ENCODE data around the gene TMPRSS9.
A peak's percentile ranks its signal among the peaks of the same experiment; 100 is the strongest.
"Not testable (repeated sequence)": the region's sequence is repeated elsewhere in the genome, so short reads cannot be mapped to it uniquely, and the experiment has no call there.

TMPRSS9 gene

GRCh38 chr19:2389594-2389993 lies 29.5 kb downstream of the TMPRSS9 start:
- TF ChIP-seq CTCF (IDR thresholded peaks at IDR 0.05; ENCODE audit: control extremely low read depth, extremely low read depth, low read depth, missing control alignments), result no peak
- no peak for DNase-seq (ENCODE audit: extremely low spot score)
- ChIA-PET POLR2A (no interaction called here), CTCF (interaction anchor here (1.5 kb wide), 1 partner anchor 152 kb away, joined by 4 read pairs; no protein-coding TSS in a partner anchor)

- TF ChIP-seq CTCF (IDR thresholded peaks at IDR 0.05; ENCODE audit: control extremely low read depth, extremely low read depth, low read depth, missing control alignments), result peak; percentile 74
- peak; percentile 61 for DNase-seq (ENCODE audit: extremely low spot score)
- ChIA-PET POLR2A (no interaction called here), CTCF (interaction anchor here (0.7 to 2.7 kb wide), 15 partner anchors 8 to 161 kb away, joined by 3 to 13 read pairs (median 4); no protein-coding TSS in a partner anchor)
Observed at GRCh38 chr19:2391118-2391725, 31.2 kb downstream of the TMPRSS9 start.

GRCh38 chr19:2392366-2392765 lies 32.3 kb downstream of the TMPRSS9 start:
- no peak for TF ChIP-seq CTCF (IDR thresholded peaks at IDR 0.05; ENCODE audit: control extremely low read depth, extremely low read depth, low read depth, missing control alignments)
- CTCF ChIA-PET, result interaction anchor here (0.8 to 2.7 kb wide), 25 partner anchors 9 to 256 kb away, joined by 3 to 13 read pairs (median 3); partner anchors contain the start of gene TIMM13
- POLR2A ChIA-PET, result interaction anchor here (0.6 to 1.2 kb wide), 2 partner anchors 84 to 246 kb away, joined by 3 to 4 read pairs; partner anchors contain the start of gene GADD45B
- DNase-seq (ENCODE audit: extremely low spot score), result no peak

GRCh38 chr19:2392899-2393298 lies 32.8 kb downstream of the TMPRSS9 start:
- ChIA-PET CTCF (interaction anchor here (0.8 to 2.7 kb wide), 17 partner anchors 9 to 255 kb away, joined by 3 to 13 read pairs (median 4); partner anchors contain the start of gene TIMM13), POLR2A (interaction anchor here (1.2 kb wide), 1 partner anchor 83 kb away, joined by 3 read pairs; the partner anchor contains the start of gene GADD45B)
- DNase-seq (ENCODE audit: extremely low spot score), result not testable (repeated sequence)

DNA sequence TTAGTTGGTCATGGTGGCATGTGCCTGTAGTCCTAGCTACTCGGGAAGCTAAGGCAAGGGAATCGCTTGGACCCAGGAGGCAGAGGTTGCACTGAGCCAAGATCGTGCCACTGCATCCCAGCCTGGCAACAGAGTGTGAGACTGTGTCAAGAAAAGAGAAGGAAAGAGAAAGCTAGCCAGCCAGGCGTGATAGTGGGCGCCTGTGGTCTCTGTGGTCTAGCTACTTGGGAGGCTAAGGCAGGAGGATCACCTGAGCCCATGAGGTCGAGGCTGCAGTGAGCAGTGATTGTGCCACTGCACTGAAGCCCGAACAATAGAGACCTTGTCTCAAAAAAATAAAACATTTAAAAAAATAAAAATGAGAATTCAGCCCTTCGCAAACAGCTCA lies 34.0 kb downstream of the TMPRSS9 start:
- no peak for DNase-seq (ENCODE audit: extremely low spot score)
- CTCF ChIA-PET, result interaction anchor here (0.7 to 2.7 kb wide), 6 partner anchors 13 to 254 kb away, joined by 3 to 12 read pairs (median 5); no protein-coding TSS in a partner anchor
- no peak for TF ChIP-seq CTCF (IDR thresholded peaks at IDR 0.05; ENCODE audit: control extremely low read depth, extremely low read depth, low read depth, missing control alignments)
- POLR2A ChIA-PET, result no interaction called here

DNA sequence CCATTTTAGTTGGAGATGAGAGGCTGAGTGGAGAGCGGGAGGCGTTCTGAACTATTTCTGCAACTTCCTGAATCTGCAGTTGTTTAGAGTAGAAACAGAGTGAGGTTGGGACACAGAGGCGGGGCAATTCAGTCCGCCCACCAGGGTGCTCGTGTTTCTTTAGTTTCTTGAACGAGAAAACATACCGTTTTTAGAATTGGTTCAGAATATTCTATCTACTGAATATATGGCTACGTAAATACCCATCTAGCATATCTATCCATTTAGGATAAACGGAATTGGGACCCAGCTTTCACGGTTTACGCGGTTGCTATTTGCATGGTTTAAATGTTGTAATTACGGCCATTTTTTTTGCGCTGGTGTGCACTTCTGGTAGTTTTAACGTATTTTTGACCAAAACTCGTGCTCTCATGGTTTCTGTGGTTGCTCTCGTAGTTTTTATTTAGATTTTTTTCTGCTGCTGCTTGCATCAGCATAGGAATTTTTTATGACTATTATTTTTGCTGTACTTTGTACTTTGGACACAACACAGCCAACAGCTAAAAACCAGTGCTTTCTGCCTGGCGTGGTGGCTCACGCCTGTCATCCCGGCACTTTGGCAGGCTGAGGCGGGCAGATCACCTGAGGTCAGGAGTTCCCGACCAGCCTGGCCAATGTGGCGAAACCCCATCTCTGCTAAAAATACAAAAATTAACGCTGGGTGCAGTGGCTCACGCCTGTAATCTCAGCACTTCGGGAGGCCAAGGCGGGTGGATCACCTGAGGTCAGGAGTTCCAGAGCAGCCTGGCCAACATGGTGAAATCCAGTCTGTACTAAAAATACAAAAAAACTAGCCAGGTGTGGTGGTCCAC lies 34.6 kb downstream of the TMPRSS9 start:
- peak; percentile 77 for DNase-seq (ENCODE audit: extremely low spot score)
- ChIA-PET POLR2A (no interaction called here), CTCF (interaction anchor here (1.2 to 1.3 kb wide), 2 partner anchors 106 to 239 kb away, joined by 3 to 6 read pairs; no protein-coding TSS in a partner anchor)
- TF ChIP-seq CTCF (IDR thresholded peaks at IDR 0.05; ENCODE audit: control extremely low read depth, extremely low read depth, low read depth, missing control alignments), result no peak

DNA sequence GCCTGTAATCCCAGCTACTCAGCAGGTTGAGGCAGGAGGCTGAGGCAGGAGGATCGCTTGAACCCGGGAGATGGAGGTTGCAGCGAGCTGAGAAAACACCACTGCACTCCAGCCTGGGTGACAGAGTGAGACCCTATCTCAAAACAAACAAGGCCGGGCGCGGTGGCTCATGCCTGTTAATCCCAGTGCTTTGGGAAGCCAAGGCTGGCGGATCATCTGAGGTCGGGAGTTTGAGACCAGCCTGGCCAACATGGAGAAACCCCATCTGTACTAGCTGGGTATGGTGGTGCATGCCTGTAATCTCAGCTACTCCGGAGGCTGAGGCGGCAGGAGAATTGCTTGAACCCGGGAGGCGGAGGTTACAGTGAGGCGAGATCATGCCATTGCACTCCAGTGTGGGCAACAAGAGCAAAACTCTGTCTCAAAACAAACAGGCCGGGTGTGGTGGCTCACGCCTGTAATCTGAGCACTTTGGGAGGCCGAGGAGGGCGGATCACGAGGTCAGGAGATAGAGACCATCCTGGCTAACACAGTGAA lies 35.3 kb downstream of the TMPRSS9 start:
- POLR2A ChIA-PET, result not testable (repeated sequence)
- CTCF ChIA-PET, result interaction anchor here (1.1 kb wide), 1 partner anchor 227 kb away, joined by 3 read pairs; no protein-coding TSS in a partner anchor

GRCh38 chr19:2397173-2397572 lies 37.1 kb downstream of the TMPRSS9 start:
- POLR2A ChIA-PET, CTCF ChIA-PET: not testable (repeated sequence)
- DNase-seq (ENCODE audit: extremely low spot score), result peak; percentile 3

More for the DNA sequence above, 35.3 kb downstream of the TMPRSS9 start:
- not testable (repeated sequence) for DNase-seq (ENCODE audit: extremely low spot score)

Data from GM10248 (cell line).